H1 (cell line): Measurements from ENCODE around the gene ZMIZ1. TPM values are rescaled to one million over a fixed set of nuclear protein-coding genes. Genes with fewer than 3 reads are reported as not detected.
A peak's percentile ranks its signal among the peaks of the same experiment; 100 is the strongest.

Source experiments
- CTCF ChIA-PET: fragments of 300-600 bp; sonication (Branson Sonifier 250); formaldehyde crosslinking; loops from one replicate; lab custom pipeline; 2021; ENCODE audit not compliant: partially characterized antibody; lab: Charles Lee
- POLR2A ChIA-PET: fragments of 300-600 bp; sonication (Branson Sonifier 250); formaldehyde crosslinking; loops from one replicate; lab custom pipeline; 2021; ENCODE audit warnings: inconsistent platforms; ENCODE audit not compliant: partially characterized antibody; lab: Charles Lee
- DNase-seq, 2 experiments: peaks; one replicate each; pipeline versions ENCODE4 v3.0.0 to v3.0.0-alpha.2; 2010 to 2022; ENCODE audit warnings: low spot score in 2 of 2, low read depth in 1 of 2, mixed read lengths in 1 of 2
- FAIRE-seq: peaks from 2 replicates; lab custom pipeline; 2011; peaks lifted over from hg19 to GRCh38; lab: Jason Lieb, UNC
- H2AFZ ChIP-seq: 2 replicates; pipeline ENCODE4 v1.8.1; 2012; ENCODE audit warnings: low read length, inconsistent platforms
- H2AK5ac ChIP-seq: 2 replicates; pipeline ENCODE4 v1.6.1; 2013; ENCODE audit warnings: low read depth, low read length
- H2BK120ac ChIP-seq: replicated peaks from 2 replicates; pipeline ENCODE3; 2013; ENCODE audit warnings: low read depth, low read length, inconsistent platforms
- H2BK12ac ChIP-seq: 2 replicates; pipeline ENCODE4 v1.6.1; 2013; ENCODE audit warnings: low read depth, low read length
- H2BK15ac ChIP-seq: 2 replicates; pipeline ENCODE4 v1.6.1; 2013; ENCODE audit warnings: low read length
- H2BK20ac ChIP-seq: 2 replicates; pipeline ENCODE4 v1.6.1; 2013; ENCODE audit warnings: low read length
- H2BK5ac ChIP-seq: 2 replicates; pipeline ENCODE4 v1.6.1; 2013; ENCODE audit warnings: low read depth, low read length
- H3K14ac ChIP-seq: 2 replicates; pipeline ENCODE4 v1.6.1; 2013; ENCODE audit warnings: inconsistent platforms; ENCODE audit not compliant: insufficient read length
- H3K18ac ChIP-seq: 2 replicates; pipeline ENCODE4 v1.6.1; 2013; ENCODE audit warnings: low read length; ENCODE audit errors: extremely low read depth
- H3K23ac ChIP-seq: 2 replicates; pipeline ENCODE4 v1.6.1; 2013; ENCODE audit warnings: inconsistent platforms; ENCODE audit not compliant: insufficient read length
- H3K23me2 ChIP-seq: 2 replicates; pipeline ENCODE4 v1.6.1; 2013; ENCODE audit warnings: low read depth, low read length
- H3K27ac ChIP-seq: 2 replicates; pipeline ENCODE4 v1.6.1; 2011; ENCODE audit warnings: low read depth, low read length, inconsistent platforms
- H3K27me3 ChIP-seq, 4 experiments: replicated peaks in 1 of 4; 1 replicate in 1 of 4; 2 replicates in 3 of 4; pipeline versions ENCODE4 v1.6.1 to v1.8.1; 2011 to 2013; ENCODE audit warnings: low read length in 3 of 4, mild to moderate bottlenecking in 3 of 4, inconsistent platforms in 2 of 4, mixed read lengths in 2 of 4, moderate library complexity in 1 of 4; ENCODE audit not compliant: control insufficient read depth in 3 of 4, insufficient read depth in 3 of 4; ENCODE audit errors: extremely low read depth in 1 of 4
- H3K36me3 ChIP-seq, 4 experiments: 2 replicates each; pipeline versions ENCODE4 v1.6.1 to v1.8.1; 2011 to 2013; ENCODE audit warnings: mild to moderate bottlenecking in 4 of 4, low read length in 3 of 4, moderate library complexity in 2 of 4, control low read depth in 1 of 4, inconsistent platforms in 1 of 4; ENCODE audit not compliant: insufficient read depth in 4 of 4, control insufficient read depth in 2 of 4
- H3K4ac ChIP-seq: replicated peaks from 2 replicates; pipeline ENCODE3; 2013; ENCODE audit warnings: low read length, low read depth, mixed read lengths, inconsistent platforms; ENCODE audit not compliant: insufficient read length
- H3K4me1 ChIP-seq, 4 experiments: replicated peaks in 1 of 4; 1 replicate in 1 of 4; 2 replicates in 3 of 4; pipeline versions ENCODE4 v1.6.1 to v1.8.1; 2011 to 2013; ENCODE audit warnings: low read length in 3 of 4, inconsistent platforms in 2 of 4, mixed read lengths in 1 of 4; ENCODE audit not compliant: insufficient read depth in 4 of 4, control insufficient read depth in 3 of 4
- H3K4me2 ChIP-seq, 2 experiments: 2 replicates each; pipeline versions ENCODE4 v1.6.1 to v1.8.1; 2011 to 2013; ENCODE audit warnings: low read depth in 2 of 2, low read length in 2 of 2, control low read depth in 1 of 2, inconsistent platforms in 1 of 2, mild to moderate bottlenecking in 1 of 2; ENCODE audit not compliant: insufficient read depth in 1 of 2
- H3K4me3 ChIP-seq, 4 experiments: fragments of 200-600, 300-600 bp in 1 of 4; sonication (generic), shearing (Covaris generic), sonication (Bioruptor Twin) in 1 of 4; 2 replicates each; pipeline versions ENCODE4 v1.5.1 to v1.8.1; 2011 to 2016; ENCODE audit warnings: low read length in 4 of 4, low read depth in 3 of 4, control low read depth in 2 of 4, inconsistent platforms in 2 of 4, mild to moderate bottlenecking in 2 of 4, mixed read lengths in 1 of 4, moderate library complexity in 1 of 4; ENCODE audit not compliant: insufficient read depth in 2 of 4; ENCODE audit errors: extremely low read depth in 1 of 4
- H3K56ac ChIP-seq: replicated peaks from 2 replicates; pipeline ENCODE3; 2013; ENCODE audit warnings: low read depth, mild to moderate bottlenecking, mixed read lengths, low read length, inconsistent platforms; ENCODE audit not compliant: insufficient read length
- H3K79me1 ChIP-seq: 2 replicates; pipeline ENCODE4 v1.6.1; 2013; ENCODE audit warnings: low read depth, low read length, control low read depth
- H3K79me2 ChIP-seq, 2 experiments: 2 replicates each; pipeline versions ENCODE4 v1.6.1 to v1.8.1; 2012 to 2013; ENCODE audit warnings: low read length in 2 of 2, mild to moderate bottlenecking in 2 of 2, inconsistent platforms in 1 of 2; ENCODE audit not compliant: insufficient read depth in 2 of 2, control insufficient read depth in 1 of 2
- H3K9ac ChIP-seq, 4 experiments: replicated peaks in 1 of 4; 1 replicate in 1 of 4; 2 replicates in 3 of 4; pipeline versions ENCODE4 v1.6.1 to v1.8.1; 2011 to 2013; ENCODE audit warnings: low read depth in 3 of 4, low read length in 3 of 4, control low read depth in 2 of 4, mild to moderate bottlenecking in 2 of 4, moderate library complexity in 2 of 4, inconsistent platforms in 1 of 4; ENCODE audit errors: extremely low read depth in 1 of 4
- H3K9me3 ChIP-seq, 2 experiments: 2 replicates each; pipeline versions ENCODE4 v1.6.1 to v1.8.1; 2012 to 2013; ENCODE audit warnings: mild to moderate bottlenecking in 2 of 2, moderate library complexity in 2 of 2, control low read depth in 1 of 2, inconsistent platforms in 1 of 2, low read depth in 1 of 2, low read length in 1 of 2, mixed read lengths in 1 of 2; ENCODE audit not compliant: insufficient read depth in 2 of 2
- H4K20me1 ChIP-seq, 2 experiments: replicated peaks in 1 of 2; 2 replicates each; pipeline versions ENCODE3 to v1.8.1; 2011 to 2013; ENCODE audit warnings: inconsistent platforms in 2 of 2, low read length in 2 of 2, mild to moderate bottlenecking in 1 of 2; ENCODE audit not compliant: insufficient read depth in 2 of 2, control insufficient read depth in 1 of 2
- H4K5ac ChIP-seq: 2 replicates; pipeline ENCODE4 v1.6.1; 2013; ENCODE audit warnings: low read length, low read depth, mixed read lengths, inconsistent platforms; ENCODE audit not compliant: insufficient read length
- H4K8ac ChIP-seq: 2 replicates; pipeline ENCODE4 v1.8.0; 2013; ENCODE audit warnings: mild to moderate bottlenecking, moderate library complexity, low read length, inconsistent platforms; ENCODE audit not compliant: insufficient read depth; ENCODE audit errors: extremely low read depth
- H4K91ac ChIP-seq: replicated peaks from 2 replicates; pipeline ENCODE3; 2013; ENCODE audit warnings: low read length, mixed read lengths, inconsistent platforms; ENCODE audit not compliant: insufficient read length
- ATF2 ChIP-seq: IDR thresholded peaks from 2 replicates; pipeline ENCODE4 v1.6.1; 2012; ENCODE audit warnings: low read length, inconsistent platforms
- CBX5 ChIP-seq: fragments of 300-800, 300-1000 bp; sonication (generic); IDR thresholded peaks from 2 replicates; pipeline ENCODE4 v1.7.1; 2016; ENCODE audit warnings: antibody characterized with exemption, low read length, low read depth
- POU5F1 ChIP-seq: IDR thresholded peaks from 2 replicates; pipeline ENCODE4 v1.6.1; 2011; ENCODE audit warnings: low read depth, mild to moderate bottlenecking, low read length, moderate library complexity
- RXRA ChIP-seq: IDR thresholded peaks from 2 replicates; pipeline ENCODE4 v1.6.1; 2011; ENCODE audit warnings: low read depth, mild to moderate bottlenecking, low read length, moderate library complexity; ENCODE audit not compliant: insufficient read depth
- SIRT6 ChIP-seq: IDR thresholded peaks from one replicate; pipeline ENCODE4 v1.7.1; 2012; ENCODE audit warnings: low read length, inconsistent platforms
- SUZ12 ChIP-seq: fragments of 200-600 bp; sonication (generic); IDR thresholded peaks from 2 replicates; pipeline ENCODE4 v1.6.1; 2012; ENCODE audit warnings: mild to moderate bottlenecking, inconsistent platforms, low read length, moderate library complexity, mixed read lengths
- TEAD4 ChIP-seq: IDR thresholded peaks from 2 replicates; pipeline ENCODE4 v1.6.1; 2012; ENCODE audit warnings: low read depth, low read length, inconsistent platforms, mixed read lengths
- WGBS, 2 experiments: shearing (Covaris generic) in 1 of 2; methylation state at CpG; one replicate each; pipeline versions ENCODE4 v1.1.6 to v1.1.7; 2013 to 2015; ENCODE audit warnings: low lambda C conversion rate in 2 of 2, mixed read lengths in 2 of 2, inconsistent platforms in 1 of 2, low coverage in 1 of 2, missing lambda C conversion rate in 1 of 2; ENCODE audit not compliant: insufficient replicate concordance in 2 of 2, insufficient coverage in 1 of 2, insufficient read length in 1 of 2; ENCODE audit errors: extremely low coverage in 1 of 2, missing lambda C conversion rate in 1 of 2; 5-methylcytosine and 5-hydroxymethylcytosine counted together
- polyA plus RNA-seq, 7 experiments: library from polyadenylated mRNA; depleted of rRNA in 3 of 7; stranded (reverse) in 5 of 7; unstranded in 2 of 7; fragments of >200 nt in 5 of 7; fragments of 200-250 nt in 2 of 7; gene quantifications; 1 replicate in 5 of 7; 2 replicates in 1 of 7; 4 replicates in 1 of 7; pipeline versions ENCODE4 v1.2.1 to v1.2.3, GENCODE V29; 2011 to 2013; ENCODE audit warnings: missing spikeins in 2 of 7, mixed read lengths in 2 of 7
- total RNA-seq: library from RNA; stranded (reverse); fragmentation: NEBNext Ultra II Directional; extraction: Animal tissue kit (Norgen Biotek cat#: 25700); gene quantifications from 2 replicates; pipeline ENCODE4 v1.2.1, GENCODE V29; 2021

The ZMIZ1 gene
- total and polyA plus RNA-seq, 2 of the 8 experiments (the other 6 are each of a cell fraction or from before 2014, with no cell fraction given) = 8.1 to 28.0 TPM

GRCh38 chr10:79145174-79145483 is 76.4 kb downstream of the ZMIZ1 start:
- peaks cover 0 to 29% (median 19%) of the 10 kb centered on the region in 4 experiments; a peak in 5 of 7 replicates for H3K4me1 ChIP-seq
- H3K23me2 ChIP-seq = peaks cover 3% of the 10 kb centered on the region
- H3K23ac ChIP-seq = no peak overlapping the region
- 50% methylated on average over 5 of the region's 5 CpGs; no CpG with 5 or more reads in 1 of the 2 experiments for WGBS, 2 experiments
- H2BK12ac ChIP-seq = peak overlapping the region; percentile 85; the same call in 1 of the 2 replicates
- H3K18ac ChIP-seq = no peak overlapping the region; the same call in 1 of the 2 replicates
- H4K5ac ChIP-seq = no peak overlapping the region
- H3K79me2 ChIP-seq = peaks cover 0 to 3% of the 10 kb centered on the region in 2 experiments; a peak in 1 of 4 replicates
- no peak overlapping the region for H3K27ac ChIP-seq
- H3K9ac ChIP-seq = no peak overlapping the region
- H2BK5ac ChIP-seq = peak overlapping the region; percentile 27; the same call in 1 of the 2 replicates
- no peak for DNase-seq
- H4K8ac ChIP-seq = no peak overlapping the region
- H3K4me3 ChIP-seq = no peak overlapping the region
- no peak overlapping the region for H3K4ac ChIP-seq
- no peak overlapping the region for H2BK20ac ChIP-seq
- H3K14ac ChIP-seq = no peak overlapping the region
- H2BK15ac ChIP-seq = no peak overlapping the region
- no peak overlapping the region for H2AFZ ChIP-seq
- peaks cover 0 to 6% of the 10 kb centered on the region in 2 experiments for H4K20me1 ChIP-seq
- no peak overlapping the region for H2BK120ac ChIP-seq
- peak overlapping the region; percentile 12 for H4K91ac ChIP-seq
- H3K36me3 ChIP-seq = peaks cover 0 to 11% (median 3%) of the 10 kb centered on the region in 4 experiments; a peak in 2 of 8 replicates
- no peaks in the 10 kb centered on the region for H3K27me3 ChIP-seq
- no peak for FAIRE-seq
- H2AK5ac ChIP-seq = 0 out of 2 replicates have a peak overlapping the region, but pooled peaks have one; percentile 83
- POLR2A ChIA-PET = no interaction called here
- peak overlapping the region in 1 of 2 experiments; percentile 47; a peak in 3 of 4 replicates for H3K4me2 ChIP-seq
- peaks cover 12% of the 10 kb centered on the region for H3K79me1 ChIP-seq
- no peak for TF ChIP-seq RXRA
- TF ChIP-seq CBX5 = no peak
- 0 out of 2 replicates have a peak, but pooled peaks have one; percentile 34 for TF ChIP-seq TEAD4
- no peak for TF ChIP-seq ATF2
- no peak for TF ChIP-seq SIRT6
- no peak for TF ChIP-seq POU5F1
- TF ChIP-seq SUZ12 = no peak
- no peaks in the 10 kb centered on the region for H3K9me3 ChIP-seq
- CTCF ChIA-PET = no interaction called here
- H3K56ac ChIP-seq = no peak overlapping the region
